Hepatocyte (in vitro differentiated cells): ENCODE data around the gene AGFG2. TPM values are rescaled to one million over a fixed set of nuclear protein-coding genes. Genes with fewer than 3 reads are reported as not detected.
"Not testable (repeated sequence)": the region's sequence is repeated elsewhere in the genome, so short reads cannot be mapped to it uniquely, and the experiment has no call there.

ENCODE experiments used
- DNase-seq: peaks from one replicate; pipeline ENCODE4 v3.0.0-alpha.2; 2016; ENCODE audit warnings: low spot score
- H2AFZ ChIP-seq: fragments of 200-600 bp; sonication (generic); 2 replicates; pipeline ENCODE4 v1.6.0; 2016; ENCODE audit warnings: antibody characterized with exemption, mild to moderate bottlenecking
- H3K27ac ChIP-seq: fragments of 200-600 bp; sonication (generic); 2 replicates; pipeline ENCODE4 v1.5.1; 2016; ENCODE audit warnings: mild to moderate bottlenecking
- H3K27me3 ChIP-seq: fragments of 200-600 bp; sonication (generic); 2 replicates; pipeline ENCODE4 v1.6.1; 2016
- H3K36me3 ChIP-seq: fragments of 200-600 bp; sonication (generic); replicated peaks from 2 replicates; pipeline ENCODE4 v1.5.1; 2016; ENCODE audit warnings: low read depth; ENCODE audit not compliant: insufficient read depth
- H3K4me1 ChIP-seq: fragments of 200-600 bp; sonication (generic); 2 replicates; pipeline ENCODE4 v1.5.1; 2016; ENCODE audit warnings: mild to moderate bottlenecking, moderate library complexity; ENCODE audit not compliant: insufficient read depth
- H3K4me2 ChIP-seq: fragments of 200-600 bp; sonication (generic); 2 replicates; pipeline ENCODE4 v1.6.0; 2016
- H3K4me3 ChIP-seq: fragments of 200-600 bp; sonication (generic); 2 replicates; pipeline ENCODE4 v1.5.1; 2016; ENCODE audit warnings: mild to moderate bottlenecking
- H3K79me2 ChIP-seq: fragments of 200-600 bp; sonication (generic); 2 replicates; pipeline ENCODE4 v1.6.0; 2017; ENCODE audit warnings: mild to moderate bottlenecking
- H3K9me2 ChIP-seq: fragments of 200-600 bp; sonication (generic); replicated peaks from 2 replicates; pipeline ENCODE4 v1.6.0; 2017; ENCODE audit warnings: mild to moderate bottlenecking; ENCODE audit not compliant: insufficient read depth
- H3K9me3 ChIP-seq: fragments of 200-600 bp; sonication (generic); 2 replicates; pipeline ENCODE4 v1.5.1; 2016; ENCODE audit warnings: low read depth, mild to moderate bottlenecking
- H4K20me1 ChIP-seq: fragments of 200-600 bp; sonication (generic); 2 replicates; pipeline ENCODE4 v1.6.0; 2016; ENCODE audit warnings: mild to moderate bottlenecking; ENCODE audit not compliant: insufficient read depth, poor library complexity, severe bottlenecking
- CTCF ChIP-seq: fragments of 200-600 bp; sonication (generic); IDR thresholded peaks from 2 replicates; pipeline ENCODE4 v1.5.1; 2016; ENCODE audit warnings: antibody characterized with exemption, mild to moderate bottlenecking; ENCODE audit not compliant: poor library complexity
- EZH2 ChIP-seq: fragments of 200-600 bp; sonication (generic); IDR thresholded peaks from 2 replicates; pipeline ENCODE4 v1.6.1; 2016; ENCODE audit warnings: antibody characterized with exemption, mild to moderate bottlenecking, borderline replicate concordance
- EZH2phosphoT487 ChIP-seq: fragments of 200-600 bp; sonication (generic); IDR thresholded peaks from one replicate; pipeline ENCODE4 v1.6.1; 2018; ENCODE audit warnings: antibody characterized with exemption, mild to moderate bottlenecking, low read depth, moderate library complexity; ENCODE audit not compliant: unreplicated experiment, severe bottlenecking
- WGBS: methylation state at CpG from one replicate; pipeline ENCODE4 v1.1.6; 2016; ENCODE audit warnings: low lambda C conversion rate; ENCODE audit errors: missing lambda C conversion rate; 5-methylcytosine and 5-hydroxymethylcytosine counted together
- polyA plus RNA-seq: library from polyadenylated mRNA; unstranded; fragments of >200 nt; fragmentation: Nextera tagmentation; extraction: Ambion mirVana; gene quantifications from 2 replicates; pipeline ENCODE4 v1.2.1, GENCODE V29; 2016
- total RNA-seq: library from RNA; depleted of rRNA; stranded (reverse); fragments of >200 nt; gene quantifications from 2 replicates; pipeline ENCODE4 v1.2.3, GENCODE V29; 2014

Gene AGFG2
- total and polyA plus RNA-seq, 2 experiments from 2014 or later: 32.8 to 53.7 TPM

- H4K20me1 ChIP-seq, H3K9me2 ChIP-seq: not testable (repeated sequence)
- no CpG with 5 or more reads among the region's 34 CpGs for WGBS
Observed at GRCh38 chr7:100523192-100523591, 15.8 kb upstream of the AGFG2 start.

GRCh38 chr7:100528108-100528866 is 10.7 kb upstream of the AGFG2 start:
- not testable (repeated sequence) for H3K4me1 ChIP-seq, H4K20me1 ChIP-seq, DNase-seq, H3K36me3 ChIP-seq, H2AFZ ChIP-seq, H3K4me2 ChIP-seq, H3K4me3 ChIP-seq, H3K27me3 ChIP-seq, H3K27ac ChIP-seq, H3K9me2 ChIP-seq, H3K9me3 ChIP-seq, H3K79me2 ChIP-seq
- WGBS: 77% methylated on average over 12 of the region's 12 CpGs

More at GRCh38 chr7:100523192-100523591, 15.8 kb upstream of the AGFG2 start:
- not testable (repeated sequence) for H3K9me3 ChIP-seq, H3K36me3 ChIP-seq, H3K4me2 ChIP-seq, H3K79me2 ChIP-seq, H3K27me3 ChIP-seq, H3K4me1 ChIP-seq, H3K27ac ChIP-seq, DNase-seq, H2AFZ ChIP-seq, H3K4me3 ChIP-seq

GRCh38 chr7:100532165-100533022 is 6.6 kb upstream of the AGFG2 start:
- no peaks in the 10 kb centered on the region for H3K79me2 ChIP-seq
- H3K9me2 ChIP-seq: no peaks in the 10 kb centered on the region
- H4K20me1 ChIP-seq: no peaks in the 10 kb centered on the region
- no peaks in the 10 kb centered on the region for H3K36me3 ChIP-seq
- H2AFZ ChIP-seq: no peak overlapping the region
- TF ChIP-seq EZH2phosphoT487 (no peak), EZH2 (no peak), CTCF (no peak)
- no peaks in the 10 kb centered on the region for H3K4me1 ChIP-seq
- H3K4me3 ChIP-seq: no peak overlapping the region
- H3K27ac ChIP-seq: no peak overlapping the region
- DNase-seq: no peak
- H3K9me3 ChIP-seq: no peaks in the 10 kb centered on the region
- no peaks in the 10 kb centered on the region for H3K27me3 ChIP-seq
- H3K4me2 ChIP-seq: no peak overlapping the region
- 90% methylated on average over 14 of the region's 14 CpGs for WGBS

GRCh38 chr7:100535982-100536381 is 3.0 kb upstream of the AGFG2 start:
- not testable (repeated sequence) for H3K4me2 ChIP-seq, H4K20me1 ChIP-seq, H3K27ac ChIP-seq, H3K36me3 ChIP-seq, H2AFZ ChIP-seq, H3K9me3 ChIP-seq, H3K27me3 ChIP-seq, DNase-seq, H3K79me2 ChIP-seq, H3K4me1 ChIP-seq, H3K9me2 ChIP-seq, H3K4me3 ChIP-seq
- 96% methylated on average over 9 of the region's 9 CpGs for WGBS

GRCh38 chr7:100536695-100537094 is 2.3 kb upstream of the AGFG2 start:
- H3K27me3 ChIP-seq, H3K4me1 ChIP-seq, H2AFZ ChIP-seq, H3K27ac ChIP-seq, H4K20me1 ChIP-seq, H3K9me2 ChIP-seq, H3K9me3 ChIP-seq, DNase-seq, H3K4me2 ChIP-seq, H3K36me3 ChIP-seq, H3K4me3 ChIP-seq: not testable (repeated sequence)
- WGBS: 96% methylated on average over 2 of the region's 2 CpGs
- H3K79me2 ChIP-seq: peaks cover 14% of the 10 kb centered on the region
